ENCODE data around the gene NFIA.
A peak's percentile ranks its signal among the peaks of the same experiment; 100 is the strongest.

The NFIA gene

DNA sequence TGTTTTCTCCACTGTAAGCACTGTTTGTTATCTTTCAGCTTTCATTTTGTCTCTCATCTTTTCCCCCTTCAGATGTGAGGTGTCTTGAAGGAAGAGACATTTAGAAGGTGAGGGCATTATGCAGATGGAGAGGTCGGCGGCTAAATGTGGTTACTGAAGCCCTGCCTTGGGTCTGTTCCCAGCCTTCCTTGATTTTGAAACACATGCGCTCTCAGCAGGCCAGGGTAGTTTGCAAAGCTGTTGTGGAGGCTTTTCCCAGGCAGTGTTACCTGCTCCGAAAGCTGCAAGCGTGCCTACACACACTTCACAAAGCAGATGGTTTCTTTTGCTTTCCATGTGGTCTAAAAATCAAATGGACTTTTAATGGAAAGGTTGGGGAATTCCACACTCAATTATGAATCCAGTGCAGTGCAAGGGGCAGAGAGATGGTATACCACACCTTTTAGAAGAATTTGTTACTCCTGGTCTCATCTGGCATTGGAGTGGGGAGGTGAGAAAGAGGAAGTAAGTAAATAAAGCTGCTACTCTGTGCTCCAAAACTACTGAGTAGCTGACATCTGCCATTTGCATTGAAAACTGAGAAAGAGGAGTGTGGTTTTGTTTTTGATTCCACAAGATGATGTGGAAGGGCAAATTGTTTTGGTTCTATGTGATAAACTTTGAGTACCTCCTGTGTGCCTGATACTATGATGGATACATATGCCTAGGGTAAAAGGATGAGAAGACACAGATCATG, 91.9 kb downstream of the NFIA start:
- H3K27me3 ChIP-seq (replicated peaks): no peaks in the 10 kb centered on the region
- H3K27ac ChIP-seq: no peak overlapping the region
- no peak overlapping the region for H3K4me3 ChIP-seq (ENCODE audit: low read depth, low read length)
- TF ChIP-seq, protein P1, sequence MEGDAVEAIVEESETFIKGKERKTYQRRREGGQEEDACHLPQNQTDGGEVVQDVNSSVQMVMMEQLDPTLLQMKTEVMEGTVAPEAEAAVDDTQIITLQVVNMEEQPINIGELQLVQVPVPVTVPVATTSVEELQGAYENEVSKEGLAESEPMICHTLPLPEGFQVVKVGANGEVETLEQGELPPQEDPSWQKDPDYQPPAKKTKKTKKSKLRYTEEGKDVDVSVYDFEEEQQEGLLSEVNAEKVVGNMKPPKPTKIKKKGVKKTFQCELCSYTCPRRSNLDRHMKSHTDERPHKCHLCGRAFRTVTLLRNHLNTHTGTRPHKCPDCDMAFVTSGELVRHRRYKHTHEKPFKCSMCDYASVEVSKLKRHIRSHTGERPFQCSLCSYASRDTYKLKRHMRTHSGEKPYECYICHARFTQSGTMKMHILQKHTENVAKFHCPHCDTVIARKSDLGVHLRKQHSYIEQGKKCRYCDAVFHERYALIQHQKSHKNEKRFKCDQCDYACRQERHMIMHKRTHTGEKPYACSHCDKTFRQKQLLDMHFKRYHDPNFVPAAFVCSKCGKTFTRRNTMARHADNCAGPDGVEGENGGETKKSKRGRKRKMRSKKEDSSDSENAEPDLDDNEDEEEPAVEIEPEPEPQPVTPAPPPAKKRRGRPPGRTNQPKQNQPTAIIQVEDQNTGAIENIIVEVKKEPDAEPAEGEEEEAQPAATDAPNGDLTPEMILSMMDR (IDR thresholded peaks at IDR 0.05; ENCODE audit: low read depth, low read length, missing control alignments): no peak
- DNase-seq: no peak
- no peaks in the 10 kb centered on the region for H3K36me3 ChIP-seq (replicated peaks)
- in situ Hi-C loops (cut with HindIII; ENCODE audit: low pct_ligation_motif_present, low sequenced_read_pairs): no loop called here

DNA sequence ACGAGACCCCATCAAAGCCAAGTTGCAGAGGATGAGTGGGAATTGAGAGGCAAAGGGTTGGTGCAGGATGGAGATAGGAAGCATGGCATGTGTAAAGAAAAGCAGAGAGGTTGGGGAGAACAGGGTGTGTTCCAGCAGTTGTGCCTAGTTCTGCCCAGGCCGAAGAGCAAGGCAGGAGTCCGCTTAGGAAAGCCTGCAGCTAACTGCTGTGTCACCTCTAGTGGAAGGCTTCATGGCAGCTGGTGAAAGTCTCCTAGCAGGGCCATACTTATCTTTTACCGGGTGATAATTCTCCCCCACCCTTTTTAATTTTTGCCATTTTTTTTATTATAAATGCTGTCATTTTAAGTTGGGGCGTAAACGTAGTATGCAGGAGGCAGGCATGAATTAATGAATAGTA, 93.6 kb downstream of the NFIA start:
- Histone ChIP-seq H3K4me3 (ENCODE audit: low read depth, low read length) (no peak overlapping the region), H3K27me3 (replicated peaks) (no peaks in the 10 kb centered on the region), H3K36me3 (replicated peaks) (no peaks in the 10 kb centered on the region), H3K27ac (no peak overlapping the region)
- TF ChIP-seq, protein P1 (IDR thresholded peaks at IDR 0.05; ENCODE audit: low read depth, low read length, missing control alignments): no peak
- no peak for DNase-seq
- in situ Hi-C loops (cut with HindIII; ENCODE audit: low pct_ligation_motif_present, low sequenced_read_pairs): no loop called here

DNA sequence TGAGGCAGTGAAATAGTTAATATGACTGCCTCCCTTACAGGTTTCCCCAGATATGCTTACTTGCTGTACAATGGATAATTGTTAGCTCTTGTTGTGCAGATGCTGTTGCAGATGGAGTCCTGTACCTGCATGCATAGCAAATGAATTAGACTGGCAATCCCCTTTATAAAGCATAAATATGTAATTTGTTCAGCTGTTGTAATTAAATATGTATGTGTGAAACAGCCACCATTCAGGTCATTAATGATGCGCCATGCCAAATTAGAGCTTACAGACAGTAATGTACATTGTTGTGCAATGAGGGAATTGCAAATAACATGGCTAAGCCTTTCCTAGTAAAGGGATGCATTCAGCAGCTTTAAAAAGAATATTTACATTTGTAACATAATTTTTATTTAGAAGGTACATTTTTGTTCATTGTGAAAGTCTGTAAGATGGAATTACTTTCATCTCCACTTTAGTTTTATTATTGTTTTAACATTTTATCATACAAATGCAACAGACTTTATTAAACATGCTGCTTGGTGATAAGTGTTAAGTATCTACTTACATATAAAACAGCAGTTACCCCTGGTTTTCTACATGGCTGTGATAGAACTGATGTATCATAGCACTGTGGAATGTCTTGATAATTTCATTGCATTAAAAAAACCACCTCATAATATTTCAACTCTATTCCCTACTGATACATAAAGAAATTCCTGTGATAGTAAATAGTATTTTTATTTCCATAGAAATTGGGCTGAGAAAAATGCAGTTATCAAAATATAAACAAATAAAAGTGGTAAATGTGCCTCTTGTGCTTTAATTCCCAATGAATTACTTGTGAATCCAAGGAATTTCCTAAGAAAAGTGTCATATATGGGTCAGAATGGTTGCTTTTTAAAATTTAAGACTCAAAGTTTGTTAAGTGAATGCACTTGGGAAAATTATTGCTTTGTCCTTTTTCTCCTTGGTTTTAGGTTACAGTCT, 99.0 kb downstream of the NFIA start:
- in situ Hi-C loops (cut with HindIII; ENCODE audit: low pct_ligation_motif_present, low sequenced_read_pairs): no loop called here
- TF ChIP-seq, protein P1 (IDR thresholded peaks at IDR 0.05; ENCODE audit: low read depth, low read length, missing control alignments): no peak
- H3K27ac ChIP-seq: peak overlapping the region; percentile 58
- no peak overlapping the region for H3K4me3 ChIP-seq (ENCODE audit: low read depth, low read length)
- H3K27me3 ChIP-seq (replicated peaks): no peaks in the 10 kb centered on the region
- no peak for DNase-seq
- no peaks in the 10 kb centered on the region for H3K36me3 ChIP-seq (replicated peaks)

DNA sequence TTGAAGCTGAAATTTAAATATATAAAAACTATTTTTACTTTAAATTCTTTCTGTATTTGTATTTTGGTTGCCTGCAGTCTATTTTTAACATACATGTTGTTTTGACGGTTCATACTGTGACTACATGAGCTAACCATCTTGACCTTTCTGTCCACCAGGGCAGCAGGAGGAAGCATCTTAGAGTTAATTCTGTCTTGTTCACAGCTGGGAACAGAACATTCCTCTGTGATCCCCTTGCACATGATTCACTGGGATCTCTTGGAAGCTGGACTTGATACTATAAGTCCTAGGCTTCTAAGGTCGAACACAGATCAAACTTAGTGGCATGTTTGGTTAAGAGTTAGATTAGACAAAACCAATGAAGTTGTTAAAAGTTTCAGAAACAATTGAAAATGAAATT, 99.7 kb downstream of the NFIA start:
- peak; percentile 83 for DNase-seq
- no peaks in the 10 kb centered on the region for H3K27me3 ChIP-seq (replicated peaks)
- H3K36me3 ChIP-seq (replicated peaks): no peaks in the 10 kb centered on the region
- peak overlapping the region; percentile 58 for H3K27ac ChIP-seq
- H3K4me3 ChIP-seq (ENCODE audit: low read depth, low read length): no peak overlapping the region
- in situ Hi-C loops (cut with HindIII; ENCODE audit: low pct_ligation_motif_present, low sequenced_read_pairs): no loop called here
- TF ChIP-seq, protein P1 (IDR thresholded peaks at IDR 0.05; ENCODE audit: low read depth, low read length, missing control alignments): peak; percentile 21

DNA sequence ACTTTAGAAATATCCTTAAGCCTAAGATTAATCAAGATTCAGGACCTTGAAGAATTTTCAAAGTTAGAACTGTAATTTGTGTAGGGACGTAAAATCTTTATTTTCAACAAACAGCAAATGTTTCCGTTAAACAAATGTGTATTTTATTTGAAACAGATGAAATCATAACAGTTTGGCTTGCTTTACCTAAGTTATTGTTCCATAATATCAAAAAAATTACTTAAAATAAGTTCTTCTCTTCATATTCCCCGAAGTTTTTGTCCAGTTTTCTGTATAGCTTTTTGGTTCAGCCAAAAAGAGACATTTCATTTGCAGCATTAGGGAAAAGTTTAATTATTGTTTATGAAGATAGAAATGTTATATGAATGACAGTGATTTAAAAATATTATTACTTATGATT, 100.1 kb downstream of the NFIA start:
- TF ChIP-seq, protein P1 (IDR thresholded peaks at IDR 0.05; ENCODE audit: low read depth, low read length, missing control alignments): no peak
- Histone ChIP-seq H3K27ac (peak overlapping the region; percentile 58), H3K36me3 (replicated peaks) (no peaks in the 10 kb centered on the region), H3K4me3 (ENCODE audit: low read depth, low read length) (no peak overlapping the region), H3K27me3 (replicated peaks) (no peaks in the 10 kb centered on the region)
- in situ Hi-C loops (cut with HindIII; ENCODE audit: low pct_ligation_motif_present, low sequenced_read_pairs): no loop called here
- no peak for DNase-seq
